Medulla oblongata (tissue), 1 donor: Measurements from ENCODE around the gene TTC33.
"Not testable (repeated sequence)": the region's sequence is repeated elsewhere in the genome, so short reads cannot be mapped to it uniquely, and the experiment has no call there.

ENCODE experiments used
- DNase-seq: peaks from one replicate; pipeline ENCODE4 v3.0.0-alpha.2; 2015; ENCODE audit errors: extremely low spot score

The TTC33 gene

DNA sequence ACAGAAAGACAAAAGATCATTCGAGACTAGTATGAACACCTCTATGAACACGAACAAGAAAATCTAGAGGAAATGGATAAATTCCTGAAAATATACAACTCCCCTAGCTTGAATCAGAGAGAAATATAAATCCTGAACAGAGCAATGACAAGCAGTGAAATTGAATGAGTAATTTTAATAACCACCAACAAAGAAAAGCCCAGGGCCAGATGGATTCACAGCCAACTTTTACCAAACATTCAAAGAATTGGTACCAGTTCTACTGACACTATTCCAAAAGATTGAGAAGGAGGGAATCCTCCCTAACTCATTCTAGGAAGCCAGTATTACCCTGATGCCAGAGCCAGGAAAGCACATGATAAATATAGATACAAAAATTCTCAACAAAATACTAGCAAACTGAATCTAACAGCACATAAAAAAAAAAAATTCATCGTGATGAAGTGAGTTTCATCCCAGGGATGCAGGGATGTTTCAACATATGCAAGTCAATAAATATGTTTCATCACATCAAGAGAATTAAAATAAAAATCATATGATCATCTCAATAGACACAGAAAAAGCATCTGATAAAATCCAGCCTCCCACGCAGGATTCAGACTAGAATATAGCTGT lies 101.3 kb downstream of the TTC33 start:
- DNase-seq = no peak

DNA sequence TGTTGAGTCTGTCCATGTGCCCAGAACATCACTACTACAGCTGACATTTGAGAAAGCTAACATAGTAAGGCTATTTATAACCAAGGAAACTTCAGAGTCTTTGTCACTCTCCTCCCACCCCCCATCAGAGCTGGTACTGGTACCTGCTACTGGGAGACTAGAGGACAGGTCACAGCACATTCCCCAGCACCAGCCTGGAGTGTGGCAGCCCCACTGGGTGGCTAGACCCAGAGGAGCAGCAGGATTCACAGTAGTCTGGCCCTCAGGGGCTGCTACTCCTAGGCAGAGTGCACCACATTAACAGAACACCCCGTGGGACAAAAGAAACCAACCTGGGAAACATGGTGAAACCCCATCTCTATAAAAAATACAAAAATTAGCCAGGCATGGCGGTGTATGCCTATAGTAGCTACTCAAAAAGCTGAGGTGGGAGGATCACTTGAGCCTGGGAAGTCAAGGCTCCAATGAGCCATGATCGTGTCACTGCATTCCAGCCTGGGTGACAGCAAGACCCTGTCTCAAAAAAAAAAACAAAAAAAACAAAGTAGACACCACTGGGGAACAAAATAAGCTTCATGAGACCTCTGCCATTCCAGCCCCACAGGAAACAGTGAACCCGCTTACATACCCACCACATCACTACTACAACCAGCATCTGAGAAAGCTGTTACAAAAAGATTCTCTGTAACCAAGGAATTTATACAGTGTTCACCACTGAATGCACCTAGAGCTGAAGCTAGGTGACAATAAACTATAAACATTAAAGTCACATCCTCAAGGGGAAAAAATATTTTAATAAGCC lies 102.3 kb downstream of the TTC33 start:
- DNase-seq = no peak

DNA sequence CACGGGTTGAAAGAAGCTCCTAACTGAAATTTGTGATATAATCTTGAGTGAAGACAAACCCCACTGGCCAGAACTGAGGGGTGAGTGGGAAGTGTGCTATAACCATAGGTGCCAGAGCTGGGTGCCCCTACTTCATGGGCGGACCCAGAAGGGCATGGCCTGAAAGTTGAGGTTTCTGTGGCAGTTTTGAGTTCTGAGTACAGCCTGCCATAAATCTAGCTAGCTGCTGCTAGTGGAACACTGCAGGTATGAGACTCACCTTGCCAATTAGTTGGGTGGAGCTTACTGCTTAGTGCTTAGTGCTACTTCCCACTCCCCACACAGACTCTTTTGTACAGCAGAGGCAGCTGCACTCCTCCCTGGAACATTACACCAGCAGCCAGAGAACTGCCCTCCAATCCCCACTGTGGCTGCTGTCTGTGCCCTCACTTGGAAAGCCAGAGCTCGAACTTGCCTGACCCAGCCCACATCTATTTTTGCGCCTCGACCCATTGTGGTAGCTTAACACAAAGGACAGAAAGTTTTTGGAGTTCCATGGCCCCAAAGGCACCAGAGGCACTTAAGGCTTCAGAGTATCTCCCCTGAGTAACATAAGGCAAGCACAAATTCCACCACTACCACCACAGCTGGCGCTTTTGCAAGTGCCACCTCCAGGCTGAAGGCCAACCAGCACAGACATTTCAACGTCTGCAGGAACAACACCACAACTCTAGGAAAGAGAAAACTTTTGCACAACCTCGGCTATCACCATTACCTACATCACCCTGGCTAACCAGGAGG lies 103.1 kb downstream of the TTC33 start:
- no peak for DNase-seq

DNA sequence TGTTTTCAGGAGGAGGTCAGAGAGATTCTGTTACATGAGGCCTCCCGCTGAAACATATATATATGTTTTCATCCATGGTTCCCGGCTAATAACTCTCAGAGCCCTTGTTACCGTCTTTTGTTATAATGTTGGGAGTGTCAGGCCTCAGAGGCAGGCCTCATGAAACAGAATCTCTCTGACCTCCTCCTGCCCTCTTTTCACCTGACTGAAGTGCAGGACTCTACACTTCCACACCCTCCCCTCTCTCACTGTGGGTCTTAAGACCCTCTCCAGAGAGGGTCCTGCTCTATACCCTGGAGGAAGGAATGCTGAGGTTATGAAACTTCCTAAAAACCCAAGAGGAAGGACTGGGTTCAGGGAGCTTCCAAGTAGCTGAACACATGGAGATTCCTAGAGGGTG lies 104.6 kb downstream of the TTC33 start:
- no peak for DNase-seq

DNA sequence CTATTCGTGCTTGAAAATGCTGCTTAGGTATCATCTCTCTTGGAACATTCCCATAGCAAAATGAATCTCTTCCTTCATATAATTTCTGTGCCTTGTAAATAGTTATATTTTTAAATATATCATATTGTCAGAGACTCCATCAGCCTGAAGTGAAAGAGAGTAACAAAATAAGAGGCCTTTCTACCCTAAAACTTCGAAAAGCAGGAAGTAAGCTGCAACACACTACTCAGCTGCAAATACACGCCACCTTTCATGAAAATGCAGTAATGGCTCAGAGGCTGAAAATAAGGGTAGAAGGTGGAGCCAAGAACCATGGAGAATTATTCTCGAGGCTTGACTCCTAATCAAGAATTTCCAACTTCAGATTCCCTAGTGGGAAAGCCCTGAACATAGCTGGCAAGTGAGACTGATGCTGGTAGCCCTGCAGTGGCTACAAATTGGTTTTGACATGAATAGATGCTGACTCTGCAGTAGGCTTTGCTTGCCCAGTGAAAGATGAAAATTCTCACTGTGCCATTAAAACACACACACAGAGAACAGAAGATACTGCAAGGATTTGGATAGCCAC lies 106.2 kb downstream of the TTC33 start:
- DNase-seq = peak; percentile 18

DNA sequence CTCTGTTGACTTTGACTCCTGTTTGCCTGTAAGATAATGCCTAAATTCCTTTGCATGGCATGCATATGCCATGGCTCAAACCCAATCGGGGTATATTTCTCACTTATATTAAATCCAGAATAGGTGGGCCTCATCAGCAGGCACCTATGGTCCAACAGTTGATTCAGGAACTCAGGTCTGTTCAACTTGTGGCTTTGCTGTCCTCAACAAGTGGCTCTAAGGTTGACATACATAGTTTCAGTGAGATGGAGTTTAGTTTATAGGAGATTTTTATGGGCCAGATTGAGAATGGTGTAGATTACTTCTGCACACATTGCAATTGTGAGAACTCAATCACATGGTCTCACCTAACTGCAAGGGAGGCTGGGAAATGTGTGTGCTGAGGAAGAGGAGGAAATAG lies 107.6 kb downstream of the TTC33 start:
- no peak for DNase-seq

DNA sequence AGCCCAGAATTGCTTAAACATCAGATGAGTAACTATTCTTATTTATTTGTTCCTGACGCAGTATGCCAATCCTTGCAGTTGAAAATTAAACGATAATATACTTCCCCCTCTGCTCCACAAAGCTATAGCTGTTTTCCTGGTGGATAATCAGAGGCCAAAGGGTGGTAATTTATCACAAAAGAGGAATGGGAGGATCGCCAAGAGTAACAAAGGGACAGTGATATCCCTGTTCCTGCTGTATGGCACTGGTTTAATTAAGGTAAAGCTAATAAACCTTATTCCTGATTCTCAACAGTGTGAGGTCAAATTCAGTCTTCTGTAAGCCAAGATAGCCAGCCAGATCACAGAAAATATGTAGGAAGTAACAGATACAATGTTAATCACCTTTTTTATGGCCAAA lies 109.5 kb downstream of the TTC33 start:
- DNase-seq = no peak

DNA sequence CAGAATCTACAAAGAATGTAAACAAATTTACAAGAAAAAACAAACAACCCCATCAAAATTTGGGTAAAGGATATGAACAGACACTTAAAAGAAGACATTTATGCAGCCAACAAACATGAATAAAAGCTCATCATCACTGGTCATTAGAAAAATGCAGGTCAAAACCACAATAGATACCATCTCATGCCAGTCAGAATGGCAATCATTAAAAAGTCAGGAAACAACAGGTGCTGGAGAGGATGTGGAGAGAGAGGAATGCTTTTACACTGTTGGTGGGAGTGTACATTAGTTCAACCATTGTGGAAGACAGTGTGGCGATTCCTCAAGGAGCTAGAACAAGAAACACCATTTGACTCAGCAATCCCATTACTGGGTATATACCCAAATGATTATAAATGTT lies 116.2 kb downstream of the TTC33 start:
- DNase-seq = not testable (repeated sequence)

DNA sequence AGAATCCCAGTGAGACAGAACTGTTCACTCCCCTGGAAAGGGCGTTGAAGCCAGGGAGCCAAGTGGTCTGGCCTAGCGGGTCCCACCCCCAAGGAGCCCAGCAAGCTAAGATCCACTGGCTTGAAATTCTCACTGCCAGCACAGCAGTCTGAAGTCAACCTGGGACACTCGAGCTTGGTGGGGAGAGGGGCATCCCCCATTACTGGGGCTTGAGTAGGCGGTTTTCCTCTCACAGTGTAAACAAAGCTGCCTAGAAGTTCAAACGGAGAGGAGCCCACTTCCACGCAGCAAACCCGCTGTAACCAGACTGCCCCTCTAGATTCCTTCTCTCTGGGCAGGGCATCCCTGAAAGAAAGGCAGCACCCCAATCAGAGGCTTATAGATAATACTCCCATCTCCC lies 121.2 kb downstream of the TTC33 start:
- DNase-seq = no peak

DNA sequence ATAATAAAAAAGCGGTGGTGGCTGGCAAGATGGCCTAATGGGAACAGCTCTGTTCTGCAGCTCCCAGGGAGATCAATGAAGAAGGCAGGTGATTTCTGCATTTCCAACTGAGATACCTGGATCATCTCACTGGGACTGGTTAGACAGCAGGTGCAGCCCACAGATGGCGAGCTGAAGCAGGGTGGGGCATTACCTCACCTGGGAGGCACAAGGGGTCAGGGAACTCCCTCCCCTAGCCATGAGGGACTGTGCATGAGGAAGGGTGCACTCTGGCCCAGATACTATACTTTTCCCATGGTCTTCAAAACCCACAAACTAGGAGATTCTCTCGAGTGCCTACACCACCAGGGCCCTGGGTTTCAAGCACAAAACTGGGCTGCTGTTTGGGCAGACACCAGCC lies 121.6 kb downstream of the TTC33 start:
- no peak for DNase-seq

DNA sequence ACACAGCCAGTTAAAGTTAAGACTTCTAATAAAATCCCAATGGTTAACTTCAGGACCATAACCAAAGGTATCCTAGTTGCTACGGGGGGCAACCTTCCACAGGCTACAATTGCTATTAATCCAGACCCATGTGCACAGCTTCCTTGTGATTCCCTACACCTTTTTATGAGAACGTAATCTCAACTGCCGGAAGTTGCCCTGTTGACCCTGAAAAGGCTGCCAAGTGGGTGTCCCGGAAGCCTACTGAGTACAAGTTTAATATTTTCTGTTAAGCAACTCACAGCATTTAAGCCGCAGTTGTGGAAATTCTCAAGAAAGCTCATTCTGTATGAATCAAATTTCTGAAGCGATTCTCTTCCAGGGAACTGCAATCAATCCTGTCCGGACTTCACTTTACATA lies 124.5 kb downstream of the TTC33 start:
- DNase-seq = no peak

DNA sequence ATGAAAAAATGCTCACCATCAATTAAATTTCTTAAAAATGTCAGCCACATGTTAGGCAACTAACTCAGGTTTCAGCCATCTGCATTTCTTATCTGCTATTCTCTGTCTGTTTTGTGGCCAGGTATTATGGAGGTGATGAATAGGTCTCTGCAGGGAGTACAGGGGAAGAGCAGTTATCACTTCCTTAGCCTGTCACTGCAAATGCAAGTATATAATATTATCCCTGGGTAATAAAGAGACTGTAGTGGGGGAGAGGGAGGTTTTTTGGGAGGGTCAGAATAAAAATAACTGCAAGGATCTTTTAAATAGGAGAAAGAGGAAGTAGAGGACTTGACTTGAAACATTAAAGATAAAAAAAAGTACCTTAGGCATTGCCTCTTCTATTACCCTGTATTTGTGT lies 125.6 kb downstream of the TTC33 start:
- no peak for DNase-seq

DNA sequence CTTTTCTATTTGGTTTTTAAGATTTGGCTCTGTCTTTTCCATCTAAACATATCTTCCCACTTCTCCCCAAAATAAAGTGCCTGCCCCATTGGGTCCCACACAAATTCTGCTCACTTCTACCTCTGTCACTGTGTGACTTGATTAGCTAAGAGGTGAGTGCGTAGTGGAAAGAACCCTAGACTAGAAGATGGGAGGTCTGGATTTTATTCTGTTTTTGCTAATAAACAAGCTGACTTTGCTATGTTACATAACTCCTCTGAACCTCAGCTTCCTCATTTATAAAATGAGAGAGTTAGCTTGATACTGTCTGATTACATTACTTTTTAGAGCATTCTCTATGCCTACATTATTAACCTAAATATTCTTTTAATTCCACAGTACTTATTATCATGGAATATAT lies 127.4 kb downstream of the TTC33 start:
- peak; percentile 36 for DNase-seq

DNA sequence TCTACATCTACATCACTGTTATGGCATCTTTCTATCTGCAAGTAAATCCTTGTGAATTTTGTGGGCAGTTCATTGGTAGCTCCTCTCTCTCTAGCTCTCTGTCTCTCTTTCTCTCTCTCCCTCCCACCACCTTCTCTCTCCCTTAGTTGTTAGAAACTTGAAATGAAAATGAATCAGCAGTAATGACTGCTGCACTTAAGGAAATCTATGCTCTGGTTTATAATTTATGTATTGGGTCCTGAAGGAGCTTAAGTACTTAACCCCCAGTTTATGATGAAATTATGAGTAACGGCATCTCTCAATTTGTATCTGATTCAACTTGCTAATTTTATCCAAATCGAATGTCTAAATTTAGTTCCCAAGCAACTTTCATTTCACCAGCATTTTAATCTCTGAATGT lies 128.1 kb downstream of the TTC33 start:
- DNase-seq = no peak

DNA sequence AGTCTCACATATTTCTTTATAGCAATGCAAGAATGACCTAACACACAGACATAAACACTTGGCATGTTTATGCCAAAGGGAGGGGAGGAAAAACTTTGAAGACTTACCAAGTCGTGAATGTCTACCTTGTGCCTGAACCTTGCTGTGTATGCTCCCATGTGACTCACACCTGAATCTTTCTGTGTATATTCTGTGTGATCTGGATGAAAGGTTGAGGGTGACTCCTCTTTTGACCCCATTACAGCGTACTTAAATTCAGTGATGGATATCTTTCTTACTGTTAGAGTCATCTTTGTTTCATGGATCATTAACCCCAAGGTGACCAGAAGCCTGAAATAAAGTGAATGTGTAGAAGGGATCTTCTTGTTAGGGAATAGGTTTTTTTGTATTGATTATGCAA lies 129.0 kb downstream of the TTC33 start:
- DNase-seq = no peak

DNA sequence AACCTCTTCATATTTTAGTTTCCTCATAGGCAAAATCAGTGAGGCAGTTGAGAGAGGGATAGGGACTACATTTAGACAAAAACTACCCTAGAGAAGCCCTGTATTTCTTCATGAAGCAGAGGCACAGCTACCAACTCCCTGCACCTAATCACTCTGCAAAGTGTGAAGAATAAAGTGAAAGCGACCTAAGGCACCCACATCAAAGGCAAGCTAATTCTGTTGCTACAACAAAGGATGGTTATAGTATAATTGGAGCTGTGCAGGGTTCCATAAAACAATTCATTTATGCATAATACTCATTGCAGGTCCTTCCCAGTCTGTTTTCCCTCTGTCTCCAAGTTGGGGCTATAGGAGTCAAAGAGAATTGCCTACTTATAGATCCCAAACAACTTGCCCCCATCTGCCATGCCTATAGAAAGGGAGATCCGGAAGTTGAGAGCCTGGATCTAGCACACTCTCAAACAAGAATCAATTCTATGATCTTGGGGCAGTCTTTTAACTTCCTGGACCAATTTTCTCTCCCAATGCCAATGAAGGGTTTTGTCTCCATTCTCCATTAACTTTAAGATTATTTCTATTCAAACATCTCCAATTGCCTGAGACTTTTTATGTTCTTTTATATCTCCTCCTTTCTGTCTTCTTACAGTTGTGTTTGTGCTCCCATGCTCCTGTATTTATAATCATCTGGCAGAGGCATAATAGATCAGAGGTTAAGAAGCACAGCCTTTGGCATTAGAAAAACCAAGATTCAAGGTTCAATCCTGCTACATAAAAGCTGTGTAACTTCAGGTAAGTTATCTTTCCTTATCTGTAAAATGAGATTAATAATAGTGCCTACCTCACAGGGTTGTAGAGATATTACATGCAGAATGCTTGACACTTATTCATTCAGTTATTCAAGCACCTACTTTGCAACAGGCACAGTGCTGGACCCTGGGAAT lies 132.0 kb downstream of the TTC33 start:
- no peak for DNase-seq

DNA sequence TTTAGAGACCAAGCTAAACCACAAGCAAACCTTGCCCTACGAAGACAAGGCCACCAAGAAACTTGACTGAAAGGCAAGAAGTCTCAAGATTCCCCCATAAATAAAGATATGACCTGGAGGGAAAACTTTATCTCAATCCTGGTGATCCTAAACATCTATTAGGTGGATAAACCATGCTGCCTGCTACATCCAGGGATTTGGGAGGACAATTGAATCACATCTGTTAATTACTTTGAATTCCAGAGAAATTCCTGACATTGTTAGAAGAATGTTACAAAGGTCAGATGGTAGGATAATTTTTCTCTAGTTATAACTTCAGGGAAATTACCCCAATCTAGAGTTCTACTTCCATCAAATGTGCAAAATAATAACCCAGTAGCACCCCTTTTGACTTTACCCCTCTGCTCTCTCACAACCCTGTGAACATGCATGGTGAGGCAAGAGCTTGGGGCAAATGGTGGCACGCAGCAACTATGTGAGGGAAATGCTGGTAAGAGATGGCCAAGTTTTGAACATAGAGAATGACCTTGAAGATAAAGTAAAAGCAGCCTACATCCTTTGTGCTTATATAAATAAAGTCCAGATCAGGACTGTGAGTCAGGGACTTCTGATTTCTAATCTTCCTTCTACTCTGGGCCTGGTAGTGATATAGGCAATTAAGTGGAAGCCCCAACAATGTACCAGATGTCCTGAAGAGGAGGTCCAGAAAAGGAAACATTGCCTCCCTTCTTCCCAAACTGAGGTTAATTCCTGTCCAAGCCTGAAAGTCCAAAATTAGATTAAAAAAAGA lies 133.1 kb downstream of the TTC33 start:
- no peak for DNase-seq

DNA sequence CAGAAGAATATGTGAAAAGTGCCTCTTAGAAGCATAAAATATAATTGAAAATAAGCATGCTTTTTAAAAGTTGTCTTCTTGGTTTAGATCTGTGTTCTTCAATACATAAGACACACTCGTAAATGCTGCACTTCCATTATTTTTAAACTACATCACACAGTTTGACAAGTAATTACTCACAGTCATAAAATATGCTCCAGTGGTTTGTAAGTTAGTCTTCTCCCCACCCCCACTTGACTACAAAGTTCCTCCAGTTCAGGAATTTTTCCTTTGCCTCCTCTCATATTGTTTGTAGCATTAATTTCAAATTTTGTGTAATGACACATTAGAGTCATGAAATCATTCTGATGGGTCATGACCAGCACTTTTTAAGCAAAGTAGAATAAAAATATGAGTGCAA lies 136.3 kb downstream of the TTC33 start:
- DNase-seq = no peak

DNA sequence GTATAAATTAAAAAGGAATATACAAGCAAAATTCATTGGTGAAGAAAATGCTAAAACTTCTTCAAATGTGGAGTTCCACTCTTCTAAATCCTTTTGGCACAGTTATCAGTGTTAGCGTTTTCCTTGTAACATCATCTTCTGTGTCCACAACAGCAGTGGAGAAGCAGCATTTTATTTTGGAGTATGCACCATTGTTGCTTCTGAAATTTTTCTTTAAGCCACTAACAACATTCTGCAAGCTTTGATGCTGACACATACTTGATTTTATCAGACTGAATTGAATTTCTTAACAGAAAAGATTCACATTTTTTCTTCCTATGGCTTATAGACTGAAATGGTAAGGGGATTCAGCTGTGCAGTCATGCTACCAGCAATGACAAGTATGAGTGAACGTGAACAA lies 136.8 kb downstream of the TTC33 start:
- DNase-seq = no peak

DNA sequence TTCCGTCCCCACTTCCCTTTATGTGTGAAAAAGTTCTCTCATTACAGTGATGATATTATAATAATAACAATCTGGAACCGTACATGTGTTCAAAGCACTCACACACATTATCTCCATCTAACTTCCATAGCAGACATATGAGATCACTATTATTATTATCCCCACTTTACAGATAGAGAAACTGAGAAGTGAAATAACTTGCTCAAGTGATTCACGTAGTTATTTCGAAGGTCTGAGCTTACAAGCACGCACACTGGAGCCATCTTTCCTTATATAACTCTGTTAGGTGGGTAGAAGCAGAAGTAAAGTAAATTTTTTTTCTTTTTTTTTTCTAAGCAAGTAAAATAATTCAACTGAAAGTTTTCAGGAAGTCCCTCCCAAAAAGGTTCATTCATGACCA lies 139.0 kb downstream of the TTC33 start:
- no peak for DNase-seq
